Activated T-cell treated with anti-CD3 and anti-CD28 coated beads, Interleukin-2, amount 50 U/mL, for 1 hour (primary cell): ENCODE data around the gene CSF2.
"Not testable (repeated sequence)": the region's sequence is repeated elsewhere in the genome, so short reads cannot be mapped to it uniquely, and the experiment has no call there.

Experiments
- DNase-seq: peaks from one replicate; pipeline ENCODE4 v3.0.0-alpha.2; 2020

CSF2 gene

DNA sequence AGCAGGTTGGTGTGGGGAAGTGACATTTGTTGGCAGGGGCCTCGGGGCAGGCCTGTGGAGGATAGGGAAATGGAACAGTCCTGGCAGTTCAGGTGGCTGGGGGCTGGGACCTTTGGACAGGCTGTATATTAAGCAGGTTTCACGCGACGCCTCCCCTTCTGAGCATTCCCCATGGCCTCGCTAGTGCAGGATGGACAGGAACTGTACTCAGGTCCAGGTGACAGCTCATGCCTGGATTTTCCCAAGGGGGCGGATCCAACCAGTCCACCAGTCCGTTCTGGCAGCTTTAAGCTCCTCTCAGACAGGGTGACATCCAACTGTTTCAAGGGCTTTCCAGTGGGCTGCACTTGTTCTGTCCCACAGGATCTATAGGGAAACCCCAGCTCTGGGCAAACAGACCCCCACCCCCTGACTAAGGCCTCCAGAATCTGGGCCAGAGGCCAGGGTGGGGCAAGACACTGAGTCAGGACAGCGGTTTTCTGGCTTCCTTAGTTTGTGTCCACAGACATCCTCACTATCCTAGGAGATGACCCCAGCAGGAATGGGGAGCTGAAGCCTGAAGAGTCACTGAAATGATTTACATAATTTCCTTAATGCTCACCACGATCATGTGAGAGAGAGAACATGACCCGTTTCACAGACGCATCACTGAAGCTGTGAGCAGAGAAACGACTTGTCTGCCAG is 20.9 kb downstream of the CSF2 start:
- DNase-seq: no peak

DNA sequence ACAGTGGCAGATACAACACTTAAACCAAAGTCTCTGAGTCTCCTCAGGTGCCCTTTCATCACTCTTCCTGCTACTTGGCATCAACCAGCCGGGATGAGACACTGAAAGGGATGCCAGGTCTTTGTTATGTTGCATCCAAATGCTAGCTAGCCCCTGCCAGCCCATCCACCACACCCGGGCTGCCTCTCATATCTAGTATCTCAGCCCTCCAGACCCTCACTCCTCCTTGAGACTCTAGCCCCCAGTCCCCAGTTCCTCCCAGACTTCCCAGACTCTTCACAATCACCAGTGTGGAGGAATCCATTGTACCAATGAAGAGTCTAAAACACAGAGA is 21.5 kb downstream of the CSF2 start:
- DNase-seq: no peak

DNA sequence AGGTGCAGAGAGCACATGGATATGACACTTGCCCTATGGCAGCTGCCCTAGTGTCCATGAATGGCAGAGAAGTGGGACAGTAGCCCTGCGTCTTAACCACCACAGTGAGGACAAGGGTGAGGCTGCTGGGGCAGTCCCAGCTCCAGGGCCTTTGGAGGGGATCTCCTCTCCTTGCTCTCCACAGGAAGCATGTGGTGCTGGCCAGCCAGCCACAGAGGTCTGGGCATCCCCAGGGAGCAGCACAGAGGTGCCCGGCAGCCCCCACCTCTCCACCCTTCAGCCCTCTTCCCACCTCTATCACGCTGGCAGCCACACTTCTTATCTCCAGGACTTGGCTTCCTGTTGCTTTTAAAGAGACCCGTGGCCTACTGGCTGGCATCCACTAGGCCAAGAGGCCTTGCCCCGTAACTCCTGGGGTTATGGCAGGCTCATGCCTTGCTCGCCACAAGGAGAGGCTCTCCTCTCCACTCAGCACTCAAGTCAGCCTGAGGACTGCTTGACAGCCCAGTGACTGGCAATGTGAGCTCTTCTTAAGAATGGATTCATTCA is 21.9 kb downstream of the CSF2 start:
- no peak for DNase-seq

DNA sequence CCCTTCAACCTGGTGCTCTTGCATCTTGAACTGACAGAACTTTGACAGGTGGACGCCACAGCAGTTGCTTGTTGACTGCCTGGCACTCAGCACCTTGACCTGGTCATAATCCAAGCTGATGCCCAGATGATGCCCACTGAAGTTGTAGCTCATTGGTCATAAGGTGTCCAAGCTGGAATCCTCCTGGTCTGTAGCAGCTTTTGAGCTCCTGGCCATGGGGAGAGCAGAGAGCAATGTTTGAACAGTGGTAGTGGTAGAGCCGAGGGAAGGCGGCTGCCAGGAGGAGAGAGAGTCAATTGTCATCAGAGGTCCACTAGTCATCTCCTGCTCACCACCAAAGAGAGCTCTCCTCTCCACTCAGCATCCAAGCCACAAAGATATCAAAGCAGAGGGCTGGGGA is 23.3 kb downstream of the CSF2 start:
- no peak for DNase-seq

DNA sequence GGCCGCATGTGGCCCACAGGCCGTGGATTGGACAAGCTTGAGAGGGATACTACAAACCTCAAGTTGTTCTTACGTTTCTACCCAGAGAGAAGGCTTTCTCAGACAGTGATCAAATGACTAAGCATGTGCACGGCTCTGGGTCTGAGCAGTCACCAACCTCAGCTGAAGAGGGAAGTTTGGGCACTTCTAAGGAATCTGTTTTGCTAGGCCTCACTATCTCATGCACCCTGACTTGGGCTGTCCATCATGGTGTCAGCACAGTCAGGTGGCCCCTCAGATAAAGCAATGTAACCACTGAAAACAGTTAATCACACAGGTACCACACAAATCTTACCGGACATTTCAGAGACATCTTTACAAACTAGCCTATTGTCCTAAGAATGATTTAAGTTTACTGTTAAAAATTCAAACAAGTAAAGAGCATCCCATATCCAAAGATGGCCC is 24.6 kb downstream of the CSF2 start:
- no peak for DNase-seq

DNA sequence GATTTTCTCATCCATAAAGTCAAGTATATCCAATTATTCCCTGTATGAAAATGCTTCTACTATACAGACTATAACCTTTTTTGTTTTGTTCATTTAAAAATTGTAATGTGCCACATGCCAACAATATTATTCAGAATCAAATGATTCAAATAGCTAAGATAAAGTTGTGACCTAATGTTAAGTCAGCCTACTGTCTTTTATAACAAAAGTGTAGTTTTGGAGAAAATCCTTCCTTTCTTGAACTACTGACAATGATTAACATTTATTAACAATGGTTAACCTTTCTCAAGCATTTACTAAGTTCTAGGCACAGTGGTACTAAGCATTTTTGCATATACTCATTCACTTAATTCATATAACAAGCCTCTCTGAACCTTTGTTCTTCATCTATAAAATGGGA is 25.0 kb downstream of the CSF2 start:
- no peak for DNase-seq

DNA sequence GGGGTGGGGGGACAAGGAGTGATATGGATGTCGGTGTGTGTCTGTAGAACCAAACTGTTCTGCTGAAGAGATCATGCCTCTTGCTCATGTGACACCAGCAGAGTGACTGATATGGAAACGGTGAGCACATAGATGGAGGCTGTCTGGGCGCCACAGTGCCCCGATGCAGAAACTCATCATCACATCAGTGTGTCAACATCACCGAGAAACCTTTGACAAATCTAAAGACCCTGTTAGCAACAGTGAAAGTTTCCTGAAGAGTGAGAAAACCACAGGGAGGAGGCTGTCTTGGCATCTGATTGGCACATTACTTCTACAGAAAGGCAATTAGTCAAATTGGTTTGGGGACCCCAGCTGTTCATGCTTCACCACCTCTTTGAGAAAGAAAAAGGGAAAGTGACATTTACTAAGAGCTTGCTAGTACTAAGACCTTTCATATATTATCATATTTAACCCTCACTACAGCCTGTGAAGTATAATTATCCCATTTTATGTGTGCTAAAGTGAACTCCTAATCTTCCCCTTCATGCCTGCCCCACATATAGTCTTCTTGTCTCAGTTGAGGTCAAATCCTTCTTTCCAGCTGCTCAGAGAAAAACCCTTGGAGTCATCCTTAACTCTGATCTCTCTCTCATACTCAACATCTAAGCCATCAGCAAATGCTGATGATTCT is 25.6 kb downstream of the CSF2 start:
- no peak for DNase-seq

DNA sequence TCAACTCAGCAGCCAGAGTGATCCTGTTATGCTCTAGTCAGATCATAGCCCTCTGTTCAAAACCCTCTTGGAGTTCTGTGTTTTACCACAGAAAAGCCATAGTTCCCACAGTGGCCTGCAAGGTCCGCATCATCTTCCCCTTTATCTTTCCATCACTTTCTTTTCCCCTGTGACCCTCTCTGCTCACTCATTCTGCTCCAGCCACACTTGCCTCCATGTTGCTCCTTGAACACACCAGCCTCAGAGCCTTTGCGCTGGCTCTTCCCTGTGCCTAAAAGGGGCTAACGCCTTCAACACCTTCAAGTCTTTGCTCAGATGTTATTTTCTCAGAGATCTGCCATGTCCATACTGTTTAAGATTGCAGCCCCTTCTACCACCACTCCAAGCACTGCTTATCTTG is 26.3 kb downstream of the CSF2 start:
- no peak for DNase-seq

DNA sequence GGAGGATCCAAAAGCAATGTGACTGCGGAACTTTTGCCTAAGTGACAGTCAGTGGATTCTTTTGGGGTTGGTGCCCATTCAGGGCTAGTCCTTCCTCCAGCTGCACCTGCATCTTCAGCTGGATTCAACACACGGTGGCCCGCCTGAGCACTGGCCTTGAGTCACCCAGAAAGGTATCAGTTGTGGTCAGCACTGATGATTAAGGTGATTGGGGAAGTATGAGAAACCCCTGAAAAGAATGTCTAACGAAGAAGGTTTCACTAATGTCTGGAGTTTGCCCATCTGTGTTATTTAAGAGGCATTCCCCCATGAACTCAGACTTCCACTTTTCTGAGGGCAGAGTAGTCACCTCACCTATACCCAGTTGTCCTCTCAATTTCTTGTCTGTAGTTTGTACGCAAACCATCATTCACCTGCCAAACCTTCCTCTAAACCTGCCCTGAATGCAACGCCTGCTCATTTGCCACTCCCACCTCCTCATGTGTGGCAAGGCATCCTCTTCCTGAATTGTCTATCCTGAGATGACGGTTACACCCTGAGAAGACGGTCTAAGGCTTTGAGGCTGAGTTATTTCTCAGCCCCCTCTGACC is 27.2 kb downstream of the CSF2 start:
- DNase-seq: no peak

DNA sequence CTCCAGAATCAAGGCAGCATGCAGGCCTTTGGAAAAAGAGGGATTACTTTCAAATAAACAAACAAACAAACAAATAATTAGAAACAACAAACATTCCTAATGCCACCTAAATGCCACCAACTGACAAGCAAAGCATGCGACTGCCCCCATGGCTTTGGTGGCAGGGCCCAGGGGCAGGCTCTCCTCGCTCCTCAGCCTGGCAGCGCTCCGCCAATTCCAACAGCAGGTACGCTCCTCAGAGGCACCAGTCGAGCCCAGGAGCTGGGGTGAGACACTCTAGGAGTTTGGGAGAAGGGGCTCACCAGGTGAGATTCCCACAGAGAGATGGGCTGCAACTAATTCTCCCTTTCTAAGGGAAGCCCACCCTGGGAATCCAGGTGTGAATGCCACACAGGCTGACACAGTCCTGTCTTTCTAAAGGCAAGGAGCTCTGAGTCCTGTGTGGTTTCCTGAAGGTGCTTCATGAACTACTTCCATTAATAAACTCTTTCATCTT is 27.8 kb downstream of the CSF2 start:
- DNase-seq: no peak

DNA sequence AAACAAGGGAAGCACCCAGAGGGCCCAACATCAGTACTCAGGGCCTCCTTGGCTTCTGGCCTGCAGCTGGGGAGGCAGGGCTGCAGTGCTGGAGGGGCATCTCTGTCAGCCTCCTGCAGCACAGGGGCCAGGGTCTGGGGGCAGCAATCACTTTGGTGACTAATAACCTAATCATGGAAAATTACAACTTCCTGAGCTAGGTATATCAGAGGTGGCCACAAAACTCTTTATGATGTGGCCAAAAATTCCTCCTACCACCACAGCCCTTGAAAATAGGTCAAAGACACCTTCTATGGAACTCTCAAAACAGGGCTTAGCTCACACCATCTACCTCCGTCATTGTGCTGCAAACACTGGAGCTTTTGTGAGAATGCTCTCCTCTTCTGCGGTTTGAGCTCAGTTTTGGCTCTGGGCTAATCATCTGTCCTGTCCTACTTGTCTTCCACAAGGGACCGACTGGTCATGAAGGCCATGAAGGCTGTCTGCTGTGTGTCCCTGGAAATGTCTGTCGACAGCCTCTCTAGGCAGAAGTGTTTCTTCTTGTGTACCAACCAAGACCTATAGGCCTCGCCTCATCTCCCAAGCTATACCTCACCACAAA is 28.6 kb downstream of the CSF2 start:
- DNase-seq: peak; percentile 45

DNA sequence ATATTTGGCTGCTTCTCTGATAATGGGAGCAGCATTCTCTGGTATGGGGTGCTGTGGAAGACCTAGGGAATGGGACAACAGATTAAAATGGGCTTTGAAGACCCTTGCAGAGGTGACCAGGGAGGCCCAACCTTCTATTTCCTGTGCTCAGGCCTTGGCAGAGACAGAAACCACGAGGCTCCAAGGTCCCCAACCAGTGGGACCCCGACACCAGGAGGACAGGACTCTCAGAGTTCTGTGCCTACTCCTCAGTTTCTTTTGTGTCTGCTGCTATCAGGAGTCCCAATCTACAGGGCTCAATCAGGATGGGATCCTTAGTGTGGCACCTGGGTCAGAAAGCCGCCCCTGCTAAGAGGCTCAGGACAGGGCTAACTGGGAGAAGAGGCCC is 29.3 kb downstream of the CSF2 start:
- no peak for DNase-seq

DNA sequence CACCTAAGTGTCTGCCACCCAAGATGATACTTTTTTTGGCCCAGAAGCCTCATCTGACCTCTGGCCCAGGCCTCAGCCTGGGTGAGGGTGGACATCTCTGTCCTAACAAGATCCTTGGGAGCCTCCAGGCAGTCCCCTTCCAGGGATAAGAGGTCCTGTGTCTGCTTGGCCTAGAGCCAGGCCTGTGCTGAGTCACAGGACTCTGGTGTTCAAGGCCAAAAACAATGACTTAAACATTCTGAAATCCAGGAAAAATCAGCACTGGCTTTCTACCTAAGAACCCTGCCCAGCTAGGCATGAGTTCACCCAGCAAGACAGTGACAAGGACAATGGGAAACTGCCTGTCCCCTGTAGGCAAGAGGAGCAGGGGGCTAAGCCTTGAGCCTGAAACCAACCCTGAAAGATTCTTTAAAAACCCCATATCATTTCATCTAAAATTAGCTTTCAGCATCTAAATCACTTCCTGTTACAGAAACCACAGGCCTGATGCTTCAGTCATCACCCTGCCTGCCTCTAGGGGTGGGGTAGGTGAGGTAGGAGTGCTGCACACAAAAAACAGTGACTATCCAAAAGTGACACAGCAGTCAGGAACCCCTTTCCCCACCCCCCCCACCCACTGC is 29.9 kb downstream of the CSF2 start:
- DNase-seq: peak; percentile 61

DNA sequence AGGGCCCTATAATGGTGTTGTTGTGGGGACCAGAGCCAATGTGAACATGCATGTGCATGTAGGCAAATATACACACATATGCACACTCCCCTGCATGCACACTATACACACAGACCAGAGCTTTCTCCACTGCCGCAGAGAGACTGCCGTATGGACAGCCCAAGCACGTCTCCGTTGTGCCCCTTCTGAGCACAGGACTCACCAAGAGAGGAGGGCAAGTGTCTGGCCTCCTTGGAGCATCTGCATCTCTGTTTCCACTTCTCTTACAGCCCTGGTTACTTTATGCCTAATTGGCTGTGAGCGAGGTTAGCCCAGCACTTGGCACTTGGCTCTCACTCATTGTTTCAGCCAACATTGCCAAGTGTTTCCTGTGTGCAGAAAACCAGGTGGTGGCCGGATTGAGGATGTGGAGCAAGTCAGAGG is 30.4 kb downstream of the CSF2 start:
- no peak for DNase-seq

DNA sequence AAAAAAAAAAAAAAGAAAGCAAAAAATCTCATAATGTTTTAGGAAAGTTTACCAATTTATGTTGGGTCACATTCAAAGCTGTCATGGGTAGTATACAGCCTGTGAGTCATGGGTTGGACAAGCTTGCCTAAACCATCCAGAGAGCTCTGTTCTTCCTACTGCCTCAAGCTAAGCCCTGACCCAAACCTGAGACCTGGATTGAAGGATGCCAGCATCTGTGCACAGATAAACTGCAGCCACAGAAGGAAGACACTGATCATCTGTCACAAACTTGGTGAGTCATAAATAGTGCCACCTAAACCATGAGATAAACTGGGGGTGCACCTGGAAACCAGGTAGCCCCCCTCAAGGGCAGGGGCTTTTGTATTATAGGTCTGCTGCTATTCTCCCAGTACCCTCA is 31.0 kb downstream of the CSF2 start:
- no peak for DNase-seq

DNA sequence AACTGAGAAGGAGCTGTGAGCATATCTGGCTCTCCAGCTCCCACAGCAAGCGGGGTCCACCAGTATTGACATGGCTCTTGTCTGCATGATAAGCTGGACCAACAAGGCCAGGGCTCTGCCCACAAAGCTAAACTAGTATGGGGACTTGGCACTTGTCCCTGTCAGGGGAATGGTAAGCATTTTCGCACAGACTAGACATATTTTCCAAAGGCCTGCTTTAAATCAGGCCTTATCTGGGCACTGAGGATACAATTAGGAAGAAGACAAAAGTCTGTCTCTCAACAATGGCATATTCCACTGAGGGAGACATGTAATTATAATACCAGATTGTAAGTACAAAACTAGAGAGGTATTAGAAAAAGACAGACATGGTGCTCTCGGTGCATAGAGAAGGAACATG is 32.1 kb downstream of the CSF2 start:
- no peak for DNase-seq

DNA sequence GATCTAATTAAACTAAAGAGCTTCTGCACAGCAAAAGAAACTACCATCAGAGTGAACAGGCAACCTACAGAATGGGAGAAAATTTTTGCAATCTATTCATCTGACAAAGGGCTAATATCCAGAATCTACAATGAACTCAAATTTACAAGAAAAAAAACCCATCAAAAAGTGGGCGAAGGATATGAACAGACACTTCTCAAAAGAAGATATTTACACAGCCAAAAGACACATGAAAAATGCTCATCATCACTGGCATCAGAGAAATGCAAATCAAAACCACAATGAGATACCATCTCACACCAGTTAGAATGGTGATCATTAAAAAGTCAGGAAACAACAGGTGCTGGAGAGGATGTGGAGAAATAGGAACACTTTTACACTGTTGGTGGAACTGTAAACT is 34.9 kb downstream of the CSF2 start:
- DNase-seq: not testable (repeated sequence)

DNA sequence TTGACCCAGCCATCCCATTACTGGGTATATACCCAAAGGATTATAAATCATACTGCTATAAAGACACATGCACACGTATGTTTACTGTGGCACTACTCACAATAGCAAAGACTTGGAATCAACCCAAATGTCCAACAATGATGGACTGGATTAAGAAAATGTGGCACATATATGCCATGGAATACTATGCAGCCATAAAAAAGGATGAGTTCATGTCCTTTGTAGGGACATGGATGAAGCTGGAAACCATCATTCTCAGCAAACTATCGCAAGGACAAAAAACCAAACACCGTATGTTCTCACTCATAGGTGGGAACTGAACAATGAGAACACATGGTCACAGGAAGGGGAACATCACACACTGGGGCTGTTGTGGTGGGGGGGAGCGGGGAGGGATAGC is 35.4 kb downstream of the CSF2 start:
- not testable (repeated sequence) for DNase-seq

DNA sequence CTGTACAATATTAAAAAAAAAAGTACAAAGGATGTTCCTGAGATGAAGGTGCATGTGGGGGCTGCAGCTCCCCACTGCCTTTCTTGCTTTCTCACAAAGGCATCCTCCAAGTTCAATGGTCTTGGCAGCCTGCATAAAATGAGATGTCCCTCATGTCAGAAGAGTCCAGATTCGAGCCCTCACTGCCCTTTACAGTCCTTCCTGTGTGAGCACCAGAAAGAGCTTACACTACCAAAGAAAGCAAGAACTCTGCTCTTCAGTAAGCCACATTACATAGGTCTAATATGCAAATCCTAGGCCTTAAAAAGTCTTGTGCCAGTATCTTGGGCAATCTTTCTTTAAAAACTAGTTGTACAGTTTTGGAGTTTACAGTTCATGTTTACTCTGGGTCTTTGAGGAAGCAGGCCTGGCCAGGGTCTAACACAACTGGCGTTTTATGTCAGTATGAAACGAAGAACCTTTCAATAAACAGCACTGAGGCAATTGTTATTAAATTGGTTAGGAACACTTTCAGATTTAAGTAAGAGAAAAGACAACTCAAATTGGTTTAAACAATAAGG is 36.0 kb downstream of the CSF2 start:
- DNase-seq: no peak

DNA sequence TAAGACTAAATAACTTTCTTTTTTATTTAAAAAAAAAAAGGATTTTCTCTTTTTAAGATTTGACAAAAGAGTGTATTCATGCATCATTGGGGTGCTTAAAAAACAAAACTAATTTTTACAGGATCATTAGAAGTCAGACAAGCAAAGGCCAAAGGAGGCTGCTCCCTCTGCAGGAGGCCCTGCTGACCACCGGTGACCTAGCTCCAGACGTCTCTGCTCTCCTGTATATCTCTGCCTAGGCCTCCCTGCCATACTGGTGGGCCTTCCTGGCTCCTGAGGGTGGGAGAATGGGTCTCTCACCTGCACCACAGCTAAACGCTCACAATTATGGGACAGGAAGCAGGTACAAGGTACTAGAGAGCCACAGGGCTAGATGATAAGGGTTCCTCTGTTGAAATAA is 36.6 kb downstream of the CSF2 start:
- DNase-seq: no peak

DNA sequence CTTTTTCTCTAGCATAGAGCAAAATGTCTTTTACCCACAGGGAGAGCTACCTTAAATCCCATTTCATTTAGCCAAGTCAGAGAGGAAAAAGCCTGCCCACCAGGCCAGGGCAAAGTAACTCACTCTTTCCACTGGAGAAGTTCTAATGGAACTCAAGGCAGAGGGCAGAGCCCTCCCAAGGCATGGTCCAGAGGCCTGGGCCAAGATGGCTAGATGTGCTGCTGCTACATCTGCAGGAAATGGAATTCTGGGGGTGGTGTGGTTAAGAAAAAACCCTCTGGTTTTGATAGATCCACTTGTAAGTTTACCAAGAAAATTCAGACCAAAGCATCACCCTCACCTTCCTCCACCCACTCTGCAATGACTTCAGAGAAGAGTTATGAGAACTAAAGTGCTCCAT is 37.3 kb downstream of the CSF2 start:
- no peak for DNase-seq

DNA sequence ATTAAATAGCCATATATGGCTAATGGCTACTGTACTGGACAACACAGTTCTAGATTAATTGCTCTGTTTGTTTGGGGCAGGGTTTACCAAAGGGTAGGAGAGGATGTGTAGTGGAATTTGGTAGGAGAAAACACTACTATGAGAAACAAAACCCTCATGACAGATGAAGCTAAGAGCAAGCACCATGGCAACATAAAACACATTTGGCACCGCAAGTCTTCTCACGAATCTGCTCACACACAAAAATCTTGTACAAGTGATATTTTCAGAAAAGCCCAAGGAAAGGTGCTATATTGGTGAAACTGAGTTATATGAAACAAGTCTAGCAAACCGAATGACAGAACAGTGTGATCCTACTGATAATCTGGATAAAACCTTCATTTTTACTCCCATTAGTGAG is 38.5 kb downstream of the CSF2 start:
- no peak for DNase-seq
